Measurements from ENCODE around the gene CUBN.

CUBN gene

DNA sequence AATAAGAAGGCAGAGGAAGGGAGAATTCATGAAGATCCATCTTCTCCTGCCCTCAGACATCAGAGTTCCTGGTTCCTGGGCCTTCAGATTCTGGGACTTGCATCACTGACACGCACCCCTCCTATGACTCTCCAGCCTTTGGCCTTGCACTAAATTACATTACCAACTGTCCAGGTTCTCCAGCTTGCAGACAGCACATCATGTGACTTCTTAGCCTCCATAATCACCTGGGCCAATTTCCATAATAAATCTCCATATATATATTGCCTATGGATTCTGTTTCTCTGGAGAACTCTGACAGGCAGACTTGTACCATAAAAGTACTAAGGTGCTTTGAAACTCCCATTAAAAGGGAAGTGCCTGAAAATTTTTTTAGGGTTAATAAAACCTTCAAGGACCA, 335.6 kb downstream of the CUBN start:
- H3K4me3 ChIP-seq (ENCODE audit: control insufficient read depth in 1 of 7, extremely low read depth in 1 of 7, insufficient read depth in 4 of 7, low read depth in 2 of 7, low read length in 6 of 7), result no peak overlapping the region
- ChIA-PET CTCF (interaction anchor here (1.6 kb wide), 1 partner anchor 12 kb away, joined by 3 read pairs; no protein-coding TSS in a partner anchor), POLR2A (no interaction called here)
- DNase-seq, result no peak
- H3K27ac ChIP-seq (ENCODE audit: insufficient read depth in 1 of 2, low read depth in 1 of 2, low read length in 2 of 2, poor library complexity in 1 of 2, severe bottlenecking in 2 of 2), result no peak overlapping the region
- 88% methylated on average over 1 of the region's 1 CpG for WGBS (ENCODE audit: insufficient coverage)
- peaks cover 0 to 28% (median 5%) of the 10 kb centered on the region in 4 experiments for H3K36me3 ChIP-seq (ENCODE audit: control insufficient read depth in 4 of 4, insufficient read depth in 4 of 4, low read length in 3 of 4)
- H3K4me1 ChIP-seq (ENCODE audit: control extremely low read depth in 1 of 4, control insufficient read depth in 4 of 4, insufficient read depth in 4 of 4, low read length in 3 of 4), result no peaks in the 10 kb centered on the region
- peaks cover 0 to 10% (median 0%) of the 10 kb centered on the region in 5 experiments for H3K9me3 ChIP-seq (ENCODE audit: control extremely low read depth in 1 of 5, control insufficient read depth in 4 of 5, insufficient read depth in 2 of 5, low read depth in 1 of 5, low read length in 4 of 5)
- no peaks in the 10 kb centered on the region for H3K27me3 ChIP-seq (replicated peaks in 2 of 5; ENCODE audit: control insufficient read depth in 4 of 5, insufficient read depth in 5 of 5, low read length in 4 of 5)

DNA sequence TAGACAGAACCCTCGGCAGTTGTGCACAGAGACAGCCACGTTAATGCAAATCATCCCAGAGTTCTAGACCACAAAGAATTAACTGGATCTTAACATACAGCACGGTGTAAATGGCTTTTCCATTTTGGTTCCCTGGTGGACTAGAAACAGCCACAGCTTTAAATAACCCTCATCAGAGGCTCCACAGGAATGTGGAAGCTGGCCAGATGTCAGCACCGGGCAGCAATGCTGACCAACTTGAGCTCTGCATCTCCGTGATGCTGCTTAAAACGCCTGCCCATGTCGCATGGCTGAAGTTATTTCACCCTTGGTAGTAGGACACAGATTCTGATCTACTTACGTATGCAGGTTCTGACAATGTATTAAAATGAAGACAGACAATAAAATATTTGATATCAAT, 336.9 kb downstream of the CUBN start:
- H3K9me3 ChIP-seq (ENCODE audit: control extremely low read depth in 1 of 5, control insufficient read depth in 4 of 5, insufficient read depth in 2 of 5, low read depth in 1 of 5, low read length in 4 of 5), result peaks cover 0 to 6% (median 0%) of the 10 kb centered on the region in 5 experiments
- ChIA-PET CTCF (interaction anchor here (1.0 kb wide), 1 partner anchor 12 kb away, joined by 6 read pairs; no protein-coding TSS in a partner anchor), POLR2A (no interaction called here)
- WGBS (ENCODE audit: insufficient coverage), result 95% methylated on average over 4 of the region's 8 CpGs
- H3K4me3 ChIP-seq (ENCODE audit: control insufficient read depth in 1 of 7, extremely low read depth in 1 of 7, insufficient read depth in 4 of 7, low read depth in 2 of 7, low read length in 6 of 7), result no peak overlapping the region
- no peaks in the 10 kb centered on the region for H3K27me3 ChIP-seq (replicated peaks in 2 of 5; ENCODE audit: control insufficient read depth in 4 of 5, insufficient read depth in 5 of 5, low read length in 4 of 5)
- H3K27ac ChIP-seq (ENCODE audit: insufficient read depth in 1 of 2, low read depth in 1 of 2, low read length in 2 of 2, poor library complexity in 1 of 2, severe bottlenecking in 2 of 2), result no peak overlapping the region
- no peaks in the 10 kb centered on the region for H3K4me1 ChIP-seq (ENCODE audit: control extremely low read depth in 1 of 4, control insufficient read depth in 4 of 4, insufficient read depth in 4 of 4, low read length in 3 of 4)
- no peak for DNase-seq
- H3K36me3 ChIP-seq (ENCODE audit: control insufficient read depth in 4 of 4, insufficient read depth in 4 of 4, low read length in 3 of 4), result peaks cover 0 to 28% (median 4%) of the 10 kb centered on the region in 4 experiments

DNA sequence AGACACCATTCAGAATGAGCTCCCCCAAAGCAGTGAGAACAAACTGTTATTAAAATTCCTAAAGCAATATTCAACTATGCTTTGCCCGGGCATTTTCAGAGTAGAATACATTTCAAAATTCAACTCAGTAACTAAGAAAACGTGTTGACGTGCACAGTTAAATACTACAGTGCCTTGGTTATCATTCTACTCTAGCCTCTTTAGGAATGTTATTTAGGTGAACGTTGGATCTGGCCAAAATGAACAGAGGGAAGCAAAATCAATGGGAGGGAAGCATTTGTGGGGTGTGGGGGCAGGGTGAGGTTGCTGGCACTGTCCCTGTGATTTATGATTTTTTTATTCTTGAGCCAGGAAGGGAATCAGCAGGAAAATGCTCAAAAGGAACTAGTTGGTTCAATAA, 339.8 kb downstream of the CUBN start:
- no peak for DNase-seq
- H3K9me3 ChIP-seq (ENCODE audit: control extremely low read depth in 1 of 5, control insufficient read depth in 4 of 5, insufficient read depth in 2 of 5, low read depth in 1 of 5, low read length in 4 of 5), result peaks cover 0 to 6% (median 0%) of the 10 kb centered on the region in 5 experiments
- H3K27me3 ChIP-seq (replicated peaks in 2 of 5; ENCODE audit: control insufficient read depth in 4 of 5, insufficient read depth in 5 of 5, low read length in 4 of 5), result no peaks in the 10 kb centered on the region
- ChIA-PET CTCF (no interaction called here), POLR2A (no interaction called here)
- H3K36me3 ChIP-seq (ENCODE audit: control insufficient read depth in 4 of 4, insufficient read depth in 4 of 4, low read length in 3 of 4), result peaks cover 0 to 20% (median 4%) of the 10 kb centered on the region in 4 experiments
- no CpG with 5 or more reads among the region's 4 CpGs for WGBS (ENCODE audit: insufficient coverage)
- H3K27ac ChIP-seq (ENCODE audit: insufficient read depth in 1 of 2, low read depth in 1 of 2, low read length in 2 of 2, poor library complexity in 1 of 2, severe bottlenecking in 2 of 2), result no peak overlapping the region
- H3K4me1 ChIP-seq (ENCODE audit: control extremely low read depth in 1 of 4, control insufficient read depth in 4 of 4, insufficient read depth in 4 of 4, low read length in 3 of 4), result no peaks in the 10 kb centered on the region
- H3K4me3 ChIP-seq (ENCODE audit: control insufficient read depth in 1 of 7, extremely low read depth in 1 of 7, insufficient read depth in 4 of 7, low read depth in 2 of 7, low read length in 6 of 7), result no peak overlapping the region

DNA sequence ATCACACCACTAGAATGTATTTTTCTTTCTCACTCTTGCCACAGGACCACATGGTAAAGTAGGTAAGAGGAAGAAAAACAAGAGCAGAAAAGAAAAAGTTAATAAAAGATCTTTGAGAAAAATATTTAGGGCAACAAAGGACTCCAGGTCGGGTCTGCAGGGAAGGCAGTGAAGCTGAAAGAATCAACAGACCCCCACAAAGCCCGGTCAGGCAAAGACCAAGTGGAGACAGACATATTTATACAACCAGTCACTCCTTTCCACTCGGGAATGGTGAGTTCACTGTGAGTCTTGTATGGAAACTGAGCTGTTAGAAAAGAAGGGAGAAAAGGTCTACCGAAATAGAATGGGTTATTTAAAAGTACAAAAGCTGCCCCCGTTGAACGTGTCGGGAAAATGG, 340.4 kb downstream of the CUBN start:
- WGBS (ENCODE audit: insufficient coverage), result 100% methylated on average over 3 of the region's 7 CpGs
- H3K27me3 ChIP-seq (replicated peaks in 2 of 5; ENCODE audit: control insufficient read depth in 4 of 5, insufficient read depth in 5 of 5, low read length in 4 of 5), result no peaks in the 10 kb centered on the region
- H3K36me3 ChIP-seq (ENCODE audit: control insufficient read depth in 4 of 4, insufficient read depth in 4 of 4, low read length in 3 of 4), result peaks cover 0 to 20% (median 4%) of the 10 kb centered on the region in 4 experiments
- DNase-seq, result no peak
- H3K4me1 ChIP-seq (ENCODE audit: control extremely low read depth in 1 of 4, control insufficient read depth in 4 of 4, insufficient read depth in 4 of 4, low read length in 3 of 4), result no peaks in the 10 kb centered on the region
- ChIA-PET CTCF (interaction anchor here (0.7 to 1.1 kb wide), 2 partner anchors 17 to 19 kb away, joined by 3 read pairs; no protein-coding TSS in a partner anchor), POLR2A (no interaction called here)
- H3K9me3 ChIP-seq (ENCODE audit: control extremely low read depth in 1 of 5, control insufficient read depth in 4 of 5, insufficient read depth in 2 of 5, low read depth in 1 of 5, low read length in 4 of 5), result peaks cover 0 to 6% (median 0%) of the 10 kb centered on the region in 5 experiments
- no peak overlapping the region for H3K27ac ChIP-seq (ENCODE audit: insufficient read depth in 1 of 2, low read depth in 1 of 2, low read length in 2 of 2, poor library complexity in 1 of 2, severe bottlenecking in 2 of 2)
- H3K4me3 ChIP-seq (ENCODE audit: control insufficient read depth in 1 of 7, extremely low read depth in 1 of 7, insufficient read depth in 4 of 7, low read depth in 2 of 7, low read length in 6 of 7), result no peak overlapping the region

DNA sequence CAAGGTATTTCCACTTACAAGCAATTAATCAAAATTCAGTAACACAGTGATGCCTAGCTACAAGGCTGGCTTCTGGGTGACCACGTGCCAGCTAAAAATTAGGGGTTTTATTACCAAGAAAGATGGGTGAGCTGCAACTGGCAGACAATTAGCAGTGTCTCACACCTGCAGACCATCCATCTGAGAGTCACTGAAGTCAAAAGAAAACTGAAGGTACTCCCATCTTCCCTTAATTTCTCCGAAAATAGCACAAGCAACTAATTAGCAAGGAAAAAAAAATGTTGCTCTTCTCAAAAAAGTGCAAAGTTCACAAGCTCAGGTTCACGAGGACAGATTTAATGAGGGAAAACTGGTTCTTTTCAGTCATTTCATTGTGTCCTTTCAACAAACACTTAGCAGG, 340.8 kb downstream of the CUBN start:
- 100% methylated on average over 3 of the region's 3 CpGs for WGBS (ENCODE audit: insufficient coverage)
- H3K27ac ChIP-seq (ENCODE audit: insufficient read depth in 1 of 2, low read depth in 1 of 2, low read length in 2 of 2, poor library complexity in 1 of 2, severe bottlenecking in 2 of 2), result no peak overlapping the region
- H3K36me3 ChIP-seq (ENCODE audit: control insufficient read depth in 4 of 4, insufficient read depth in 4 of 4, low read length in 3 of 4), result peaks cover 0 to 15% (median 3%) of the 10 kb centered on the region in 4 experiments
- CTCF ChIA-PET, result interaction anchor here (0.7 to 1.1 kb wide), 2 partner anchors 17 to 18 kb away, joined by 3 read pairs; no protein-coding TSS in a partner anchor
- no peaks in the 10 kb centered on the region for H3K27me3 ChIP-seq (replicated peaks in 2 of 5; ENCODE audit: control insufficient read depth in 4 of 5, insufficient read depth in 5 of 5, low read length in 4 of 5)
- DNase-seq, result no peak
- POLR2A ChIA-PET, result no interaction called here
- no peaks in the 10 kb centered on the region for H3K4me1 ChIP-seq (ENCODE audit: control extremely low read depth in 1 of 4, control insufficient read depth in 4 of 4, insufficient read depth in 4 of 4, low read length in 3 of 4)
- no peak overlapping the region for H3K4me3 ChIP-seq (ENCODE audit: control insufficient read depth in 1 of 7, extremely low read depth in 1 of 7, insufficient read depth in 4 of 7, low read depth in 2 of 7, low read length in 6 of 7)
- H3K9me3 ChIP-seq (ENCODE audit: control extremely low read depth in 1 of 5, control insufficient read depth in 4 of 5, insufficient read depth in 2 of 5, low read depth in 1 of 5, low read length in 4 of 5), result peaks cover 0 to 4% (median 0%) of the 10 kb centered on the region in 5 experiments

DNA sequence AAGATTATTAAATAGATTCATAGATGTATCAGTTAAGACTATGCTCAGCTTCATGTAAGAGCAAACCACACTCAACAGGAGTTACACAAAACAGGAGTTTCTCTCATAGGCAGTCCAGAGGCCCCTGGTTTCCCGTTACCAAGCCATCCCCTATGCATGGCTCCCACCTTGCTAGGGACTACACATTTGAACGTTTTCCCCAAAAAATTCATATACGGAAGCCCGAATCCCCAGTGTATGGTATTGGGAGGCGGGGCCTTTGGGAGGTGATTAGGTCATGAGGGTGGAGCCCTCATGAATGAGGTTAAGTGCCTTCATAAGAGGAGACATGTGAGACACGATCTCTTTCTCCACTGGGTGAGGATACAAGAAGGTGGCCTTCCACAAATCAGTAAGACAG, 341.5 kb downstream of the CUBN start:
- H3K4me1 ChIP-seq (ENCODE audit: control extremely low read depth in 1 of 4, control insufficient read depth in 4 of 4, insufficient read depth in 4 of 4, low read length in 3 of 4), result no peaks in the 10 kb centered on the region
- no peak overlapping the region for H3K4me3 ChIP-seq (ENCODE audit: control insufficient read depth in 1 of 7, extremely low read depth in 1 of 7, insufficient read depth in 4 of 7, low read depth in 2 of 7, low read length in 6 of 7)
- peaks cover 0 to 13% (median 1%) of the 10 kb centered on the region in 4 experiments for H3K36me3 ChIP-seq (ENCODE audit: control insufficient read depth in 4 of 4, insufficient read depth in 4 of 4, low read length in 3 of 4)
- no peak for DNase-seq
- 94% methylated on average over 4 of the region's 6 CpGs for WGBS (ENCODE audit: insufficient coverage)
- ChIA-PET POLR2A (no interaction called here), CTCF (interaction anchor here (1.1 kb wide), 1 partner anchor 16 kb away, joined by 3 read pairs; no protein-coding TSS in a partner anchor)
- peaks cover 0 to 3% (median 0%) of the 10 kb centered on the region in 5 experiments for H3K9me3 ChIP-seq (ENCODE audit: control extremely low read depth in 1 of 5, control insufficient read depth in 4 of 5, insufficient read depth in 2 of 5, low read depth in 1 of 5, low read length in 4 of 5)
- H3K27me3 ChIP-seq (replicated peaks in 2 of 5; ENCODE audit: control insufficient read depth in 4 of 5, insufficient read depth in 5 of 5, low read length in 4 of 5), result no peaks in the 10 kb centered on the region
- no peak overlapping the region for H3K27ac ChIP-seq (ENCODE audit: insufficient read depth in 1 of 2, low read depth in 1 of 2, low read length in 2 of 2, poor library complexity in 1 of 2, severe bottlenecking in 2 of 2)

DNA sequence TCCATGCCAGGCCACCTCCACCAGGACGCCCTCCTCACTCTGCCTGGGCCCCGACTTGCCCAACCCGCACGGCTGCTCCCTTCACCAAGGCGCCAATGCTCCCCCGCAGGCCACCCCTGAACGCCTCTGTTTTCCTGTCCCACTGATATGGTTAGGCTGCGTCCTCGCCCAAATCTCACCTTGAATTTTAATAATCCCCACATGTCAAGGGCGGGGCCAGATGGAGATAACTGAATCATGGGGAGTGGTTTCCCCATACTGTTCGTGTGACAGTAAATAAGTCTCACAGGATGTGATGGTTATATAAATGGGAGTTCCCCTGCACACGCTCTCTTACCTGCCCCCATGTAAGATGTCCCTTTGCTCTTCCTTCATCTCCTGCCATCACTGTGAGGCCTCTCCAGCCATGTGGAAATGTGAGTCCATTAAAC, 342.2 kb downstream of the CUBN start:
- no peaks in the 10 kb centered on the region for H3K27me3 ChIP-seq (replicated peaks in 2 of 5; ENCODE audit: control insufficient read depth in 4 of 5, insufficient read depth in 5 of 5, low read length in 4 of 5)
- peaks cover 0 to 9% (median 1%) of the 10 kb centered on the region in 4 experiments for H3K36me3 ChIP-seq (ENCODE audit: control insufficient read depth in 4 of 4, insufficient read depth in 4 of 4, low read length in 3 of 4)
- CTCF ChIA-PET, result no interaction called here
- no peak overlapping the region for H3K4me3 ChIP-seq (ENCODE audit: control insufficient read depth in 1 of 7, extremely low read depth in 1 of 7, insufficient read depth in 4 of 7, low read depth in 2 of 7, low read length in 6 of 7)
- peaks cover 0 to 3% (median 0%) of the 10 kb centered on the region in 5 experiments for H3K9me3 ChIP-seq (ENCODE audit: control extremely low read depth in 1 of 5, control insufficient read depth in 4 of 5, insufficient read depth in 2 of 5, low read depth in 1 of 5, low read length in 4 of 5)
- WGBS (ENCODE audit: insufficient coverage), result 91% methylated on average over 6 of the region's 12 CpGs
- no peak overlapping the region for H3K27ac ChIP-seq (ENCODE audit: insufficient read depth in 1 of 2, low read depth in 1 of 2, low read length in 2 of 2, poor library complexity in 1 of 2, severe bottlenecking in 2 of 2)
- POLR2A ChIA-PET, result no interaction called here
- no peak for DNase-seq
- H3K4me1 ChIP-seq (ENCODE audit: control extremely low read depth in 1 of 4, control insufficient read depth in 4 of 4, insufficient read depth in 4 of 4, low read length in 3 of 4), result no peaks in the 10 kb centered on the region

Data from common myeloid progenitor, CD34-positive (primary cell).